Lower leg skin (tissue), 3 donors: ENCODE measurements around the gene PDZD2.

Experiments
- CTCF ChIP-seq, 3 donors: fragments of 450-650 bp; IDR thresholded peaks; one replicate each; pipeline ENCODE4 v1.5.1; 2016; ENCODE audit warnings: antibody characterized with exemption in 3 of 3, mild to moderate bottlenecking in 3 of 3, moderate library complexity in 2 of 3
- POLR2A ChIP-seq, 2 donors: fragments of 450-650 bp; IDR thresholded peaks; one replicate each; pipeline ENCODE4 v1.6.1; 2016 to 2017; ENCODE audit warnings: antibody characterized with exemption in 2 of 2, mild to moderate bottlenecking in 1 of 2, moderate library complexity in 1 of 2

- TF ChIP-seq POLR2A (IDR thresholded peaks at IDR 0.05) (no peak), CTCF (IDR thresholded peaks at IDR 0.05) (no peak)
Observed at GRCh38 chr5:32090755-32091128, 451.8 kb downstream of the PDZD2 start.
